MG63 (cell line): ENCODE data around the gene PLEKHB2. TPM values are rescaled to one million over a fixed set of nuclear protein-coding genes. Genes with fewer than 3 reads are reported as not detected.
"Not testable (repeated sequence)": the region's sequence is repeated elsewhere in the genome, so short reads cannot be mapped to it uniquely, and the experiment has no call there.

Experiments
- DNase-seq: peaks from one replicate; pipeline ENCODE4 v3.0.0-alpha.2; 2020
- H3K27me3 ChIP-seq: fragments of 250-450 bp; sonication (Bioruptor Pico); 2 replicates; pipeline ENCODE4 v1.5.1; 2020; ENCODE audit warnings: mild to moderate bottlenecking, moderate library complexity
- H3K36me3 ChIP-seq: fragments of 250-450 bp; sonication (Bioruptor Pico); 2 replicates; pipeline ENCODE4 v1.5.1; 2020; ENCODE audit warnings: mild to moderate bottlenecking, moderate library complexity
- H3K4me3 ChIP-seq: fragments of 250-450 bp; sonication (Bioruptor Pico); 2 replicates; pipeline ENCODE4 v1.5.1; 2020; ENCODE audit warnings: mild to moderate bottlenecking, moderate library complexity
- H3K9me3 ChIP-seq: fragments of 250-450 bp; sonication (Bioruptor Pico); 2 replicates; pipeline ENCODE4 v1.5.1; 2020; ENCODE audit warnings: mild to moderate bottlenecking, moderate library complexity
- total RNA-seq: library from RNA; depleted of rRNA; stranded (reverse); fragments of >200 nt; shearing (Covaris generic); gene quantifications from 2 replicates; pipeline ENCODE4 v1.2.3, GENCODE V29; 2014; ENCODE audit warnings: low replicate concordance; rRNA removed

Gene PLEKHB2
- 91.0 and 97.0 TPM in 2 replicates for total RNA-seq

- peaks cover 11% of the 10 kb centered on the region for H3K36me3 ChIP-seq
- no peaks in the 10 kb centered on the region for H3K27me3 ChIP-seq
- H3K4me3 ChIP-seq, result peak within 1 kb of the TSS; percentile 94
- peak; percentile 90 for DNase-seq
- H3K9me3 ChIP-seq, result no peaks in the 10 kb centered on the region
These were observed at the start of gene PLEKHB2 for GRCh38 chr2:131105156-131105949. TSS of gene PLEKHB2 (plus strand) at chr2:131105336. CDS start at chr2:131120942, 15,606 bp downstream.

GRCh38 chr2:131056204-131056931, 48.8 kb upstream of the PLEKHB2 start:
- Histone ChIP-seq H3K9me3 (no peaks in the 10 kb centered on the region), H3K27me3 (no peaks in the 10 kb centered on the region), H3K36me3 (peaks cover 75% of the 10 kb centered on the region), H3K4me3 (no peak overlapping the region)
- no peak for DNase-seq

GRCh38 chr2:131056932-131057287, 48.2 kb upstream of the PLEKHB2 start:
- H3K9me3 ChIP-seq, result no peaks in the 10 kb centered on the region
- no peak overlapping the region for H3K4me3 ChIP-seq
- DNase-seq, result no peak
- H3K36me3 ChIP-seq, result peaks cover 71% of the 10 kb centered on the region
- H3K27me3 ChIP-seq, result no peaks in the 10 kb centered on the region

GRCh38 chr2:131058214-131058843, 46.8 kb upstream of the PLEKHB2 start:
- H3K36me3 ChIP-seq, result peaks cover 65% of the 10 kb centered on the region
- DNase-seq, result no peak
- H3K4me3 ChIP-seq, result no peak overlapping the region
- H3K9me3 ChIP-seq, result no peaks in the 10 kb centered on the region
- no peaks in the 10 kb centered on the region for H3K27me3 ChIP-seq

GRCh38 chr2:131058920-131059319, 46.2 kb upstream of the PLEKHB2 start:
- H3K36me3 ChIP-seq, result peaks cover 62% of the 10 kb centered on the region
- H3K4me3 ChIP-seq, result no peak overlapping the region
- no peaks in the 10 kb centered on the region for H3K27me3 ChIP-seq
- no peak for DNase-seq
- no peaks in the 10 kb centered on the region for H3K9me3 ChIP-seq

- Histone ChIP-seq H3K9me3 (no peaks in the 10 kb centered on the region), H3K27me3 (no peaks in the 10 kb centered on the region), H3K4me3 (no peak overlapping the region), H3K36me3 (peaks cover 51% of the 10 kb centered on the region)
- DNase-seq, result no peak
These were observed 41.4 kb upstream of the PLEKHB2 start for GRCh38 chr2:131063501-131064283.

- DNase-seq, result no peak
- Histone ChIP-seq H3K9me3 (no peaks in the 10 kb centered on the region), H3K4me3 (no peak overlapping the region), H3K36me3 (peaks cover 48% of the 10 kb centered on the region), H3K27me3 (no peaks in the 10 kb centered on the region)
These were observed 40.3 kb upstream of the PLEKHB2 start for GRCh38 chr2:131064589-131065512.

- no peak overlapping the region for H3K4me3 ChIP-seq
- H3K9me3 ChIP-seq, result no peaks in the 10 kb centered on the region
- peaks cover 60% of the 10 kb centered on the region for H3K36me3 ChIP-seq
- no peaks in the 10 kb centered on the region for H3K27me3 ChIP-seq
- DNase-seq, result no peak
These were observed 37.5 kb upstream of the PLEKHB2 start for GRCh38 chr2:131067465-131068125.

- not testable (repeated sequence) for H3K27me3 ChIP-seq, H3K4me3 ChIP-seq, DNase-seq, H3K9me3 ChIP-seq
- H3K36me3 ChIP-seq, result peaks cover 60% of the 10 kb centered on the region
These were observed 37.0 kb upstream of the PLEKHB2 start for GRCh38 chr2:131068172-131068571.

GRCh38 chr2:131075578-131075977, 29.6 kb upstream of the PLEKHB2 start:
- DNase-seq, H3K4me3 ChIP-seq, H3K9me3 ChIP-seq, H3K27me3 ChIP-seq: not testable (repeated sequence)
- peaks cover 84% of the 10 kb centered on the region for H3K36me3 ChIP-seq

GRCh38 chr2:131076707-131077106, 28.4 kb upstream of the PLEKHB2 start:
- H3K4me3 ChIP-seq, result no peak overlapping the region
- DNase-seq, result no peak
- no peaks in the 10 kb centered on the region for H3K27me3 ChIP-seq
- peaks cover 83% of the 10 kb centered on the region for H3K36me3 ChIP-seq
- H3K9me3 ChIP-seq, result no peaks in the 10 kb centered on the region

GRCh38 chr2:131077182-131077846, 27.8 kb upstream of the PLEKHB2 start:
- Histone ChIP-seq H3K36me3 (peaks cover 83% of the 10 kb centered on the region), H3K27me3 (no peaks in the 10 kb centered on the region), H3K9me3 (no peaks in the 10 kb centered on the region), H3K4me3 (no peak overlapping the region)
- DNase-seq, result no peak

- Histone ChIP-seq H3K4me3 (no peak overlapping the region), H3K27me3 (no peaks in the 10 kb centered on the region), H3K9me3 (no peaks in the 10 kb centered on the region), H3K36me3 (peaks cover 85% of the 10 kb centered on the region)
- no peak for DNase-seq
These were observed 27.2 kb upstream of the PLEKHB2 start for GRCh38 chr2:131077966-131078365.

- not testable (repeated sequence) for DNase-seq, H3K9me3 ChIP-seq, H3K27me3 ChIP-seq, H3K4me3 ChIP-seq
- peaks cover 79% of the 10 kb centered on the region for H3K36me3 ChIP-seq
These were observed 25.2 kb upstream of the PLEKHB2 start for GRCh38 chr2:131079931-131080330.

GRCh38 chr2:131081190-131081589, 23.9 kb upstream of the PLEKHB2 start:
- H3K36me3 ChIP-seq, result peaks cover 84% of the 10 kb centered on the region
- no peaks in the 10 kb centered on the region for H3K27me3 ChIP-seq
- DNase-seq, result no peak
- no peak overlapping the region for H3K4me3 ChIP-seq
- no peaks in the 10 kb centered on the region for H3K9me3 ChIP-seq
